Measurements from ENCODE around the gene C2. TPM values are rescaled to one million over a fixed set of nuclear protein-coding genes. Genes with fewer than 3 reads are reported as not detected.

The C2 gene
- total RNA-seq, 4 donors from 2014 or later: 30.6 to 96.1 (median 46.0) TPM

GRCh38 chr6:31915351-31915750 is 12.2 kb upstream of the C2 start:
- DNase-seq (ENCODE audit: low spot score) (no peak), ATAC-seq (ENCODE audit: low FRiP score) (no peak)
- TF ChIP-seq, protein P1, sequence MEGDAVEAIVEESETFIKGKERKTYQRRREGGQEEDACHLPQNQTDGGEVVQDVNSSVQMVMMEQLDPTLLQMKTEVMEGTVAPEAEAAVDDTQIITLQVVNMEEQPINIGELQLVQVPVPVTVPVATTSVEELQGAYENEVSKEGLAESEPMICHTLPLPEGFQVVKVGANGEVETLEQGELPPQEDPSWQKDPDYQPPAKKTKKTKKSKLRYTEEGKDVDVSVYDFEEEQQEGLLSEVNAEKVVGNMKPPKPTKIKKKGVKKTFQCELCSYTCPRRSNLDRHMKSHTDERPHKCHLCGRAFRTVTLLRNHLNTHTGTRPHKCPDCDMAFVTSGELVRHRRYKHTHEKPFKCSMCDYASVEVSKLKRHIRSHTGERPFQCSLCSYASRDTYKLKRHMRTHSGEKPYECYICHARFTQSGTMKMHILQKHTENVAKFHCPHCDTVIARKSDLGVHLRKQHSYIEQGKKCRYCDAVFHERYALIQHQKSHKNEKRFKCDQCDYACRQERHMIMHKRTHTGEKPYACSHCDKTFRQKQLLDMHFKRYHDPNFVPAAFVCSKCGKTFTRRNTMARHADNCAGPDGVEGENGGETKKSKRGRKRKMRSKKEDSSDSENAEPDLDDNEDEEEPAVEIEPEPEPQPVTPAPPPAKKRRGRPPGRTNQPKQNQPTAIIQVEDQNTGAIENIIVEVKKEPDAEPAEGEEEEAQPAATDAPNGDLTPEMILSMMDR (IDR thresholded peaks at IDR 0.05): no peak

DNA sequence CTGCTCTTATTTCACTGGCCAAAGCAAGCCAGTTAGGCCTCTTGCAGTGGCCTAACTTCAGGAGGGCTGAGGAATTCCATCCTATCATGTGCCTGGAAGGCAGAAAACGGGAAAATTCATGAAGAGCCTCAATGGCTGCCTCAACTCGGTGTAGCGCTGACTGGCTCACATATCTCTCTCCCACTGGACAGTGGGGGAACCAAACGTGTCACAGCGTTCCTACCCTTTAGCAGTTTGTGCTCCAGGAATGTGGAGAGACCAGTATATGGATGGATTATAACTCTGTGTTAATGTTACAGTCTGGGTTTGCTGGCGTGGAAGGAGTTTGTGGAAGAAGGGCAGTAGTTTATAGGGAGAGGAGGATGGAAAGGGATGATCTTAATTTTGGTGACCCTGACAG is 11.8 kb upstream of the C2 start:
- ATAC-seq (ENCODE audit: low FRiP score): no peak

DNA sequence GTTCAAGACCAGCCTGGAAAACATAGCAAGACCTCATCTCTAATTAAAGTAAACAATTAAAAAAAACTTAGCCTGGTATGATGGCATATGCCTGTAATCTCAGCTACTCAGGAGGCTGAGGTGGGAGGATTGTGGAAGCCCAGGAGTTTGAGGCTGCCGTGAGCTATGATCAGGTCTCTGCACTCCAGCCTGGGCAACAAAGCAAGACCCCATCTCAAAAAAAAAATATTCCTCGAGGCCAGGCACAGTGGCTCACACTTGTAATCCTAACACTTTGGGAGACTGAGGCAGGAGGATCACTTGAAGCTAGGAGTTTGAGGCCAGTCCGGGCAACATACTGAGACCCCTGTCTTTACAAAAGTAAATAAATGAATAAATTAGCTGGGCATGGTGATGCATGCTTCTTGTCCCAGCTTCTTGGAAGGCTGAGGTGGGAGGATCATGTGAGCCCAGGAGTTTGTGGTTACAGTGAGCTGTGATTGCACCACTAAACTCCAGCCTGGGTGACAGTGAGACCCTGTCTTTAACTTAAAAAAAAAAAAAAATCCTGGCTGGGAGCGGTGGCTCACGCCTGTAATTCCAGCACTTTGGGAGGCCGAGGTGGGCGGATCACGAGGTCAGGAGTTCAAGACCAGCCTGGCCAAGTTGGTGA is 9.3 kb upstream of the C2 start:
- TF ChIP-seq, protein P1 (IDR thresholded peaks at IDR 0.05): no peak
- ATAC-seq (ENCODE audit: low FRiP score): no peak
- no peak for DNase-seq (ENCODE audit: low spot score)

More for the DNA sequence above, 11.8 kb upstream of the C2 start:
- TF ChIP-seq, protein P1 (IDR thresholded peaks at IDR 0.05): no peak
- no peak for DNase-seq (ENCODE audit: low spot score)

- TF ChIP-seq, protein P1 (IDR thresholded peaks at IDR 0.05): no peak
- ATAC-seq (ENCODE audit: low FRiP score): no peak
- no peak for DNase-seq (ENCODE audit: low spot score)
These were observed 7.8 kb upstream of the C2 start for GRCh38 chr6:31919624-31920303.

DNA sequence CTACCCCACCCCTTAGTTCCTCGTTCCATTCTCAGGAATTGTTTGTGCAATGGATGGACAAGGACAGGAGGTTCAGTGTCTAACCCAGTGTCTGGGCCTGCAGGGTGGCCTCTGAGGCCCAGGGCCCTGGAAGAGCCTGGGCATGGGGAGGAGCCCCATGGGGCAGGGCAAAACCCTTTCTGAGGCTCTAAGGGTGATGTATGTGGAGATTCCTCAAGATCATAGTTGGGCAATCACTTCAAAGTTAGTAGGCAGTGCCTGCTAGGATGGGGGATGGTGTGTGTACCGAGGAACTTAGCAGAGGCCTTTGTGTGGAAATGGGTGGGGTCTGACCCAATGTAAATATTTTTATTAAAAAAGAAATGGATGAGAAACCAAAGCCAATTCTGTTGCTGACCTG is 6.7 kb upstream of the C2 start:
- ATAC-seq (ENCODE audit: low FRiP score) (peak; percentile 55), DNase-seq (ENCODE audit: low spot score) (no peak)
- TF ChIP-seq, protein P1 (IDR thresholded peaks at IDR 0.05): no peak

- TF ChIP-seq, protein P1 (IDR thresholded peaks at IDR 0.05): no peak
- DNase-seq (ENCODE audit: low spot score) (no peak), ATAC-seq (ENCODE audit: low FRiP score) (no peak)
These were observed 4.6 kb upstream of the C2 start for GRCh38 chr6:31922942-31923341.
